WTC11 (cell line): ENCODE data around the gene TLE5. TPM values are rescaled to one million over a fixed set of nuclear protein-coding genes. Genes with fewer than 3 reads are reported as not detected.
A peak's percentile ranks its signal among the peaks of the same experiment; 100 is the strongest.

Experiments
- ATAC-seq: fragments of 200-7000 bp; cut with Tn5 transposase; 2 replicates; pipeline ENCODE4 v1.10.0; 2021; ENCODE audit warnings: mild to moderate bottlenecking, moderate library complexity
- CTCF ChIA-PET: fragments of 300-600 bp; sonication (Branson Sonifier 250); formaldehyde crosslinking; loops from one replicate; lab custom pipeline; 2021; ENCODE audit warnings: antibody characterized with exemption; lab: Charles Lee
- POLR2A ChIA-PET: fragments of 350-600 bp; sonication (Branson Sonifier 250); formaldehyde crosslinking; loops from one replicate; lab custom pipeline; 2021; ENCODE audit warnings: antibody characterized with exemption; lab: Charles Lee
- DNase-seq: peaks from one replicate; pipeline ENCODE4 v3.0.0; 2021; ENCODE audit warnings: low spot score
- H3K27ac Mint-ChIP-seq: 2 replicates; pipeline ENCODE4 v1.8.0; 2021; ENCODE audit warnings: mixed read lengths
- H3K27me3 Mint-ChIP-seq: 2 replicates; pipeline ENCODE4 v1.8.0; 2021; ENCODE audit warnings: low read depth, mild to moderate bottlenecking, moderate library complexity, mixed read lengths
- H3K36me3 Mint-ChIP-seq: 2 replicates; pipeline ENCODE4 v1.8.0; 2021; ENCODE audit warnings: mixed read lengths
- H3K4me1 Mint-ChIP-seq: 2 replicates; pipeline ENCODE4 v1.8.0; 2022; ENCODE audit warnings: mixed read lengths
- H3K4me3 Mint-ChIP-seq: 2 replicates; pipeline ENCODE4 v1.8.0; 2021; ENCODE audit warnings: mild to moderate bottlenecking, moderate library complexity, mixed read lengths
- H3K9me3 Mint-ChIP-seq: 2 replicates; pipeline ENCODE4 v1.8.0; 2021; ENCODE audit warnings: mixed read lengths
- ARID4B ChIP-seq: sonication (generic); formaldehyde crosslinking; IDR thresholded peaks from 2 replicates; pipeline ENCODE4 v1.8.0; 2023; ENCODE audit warnings: missing genetic modification reagents, mild to moderate bottlenecking, borderline replicate concordance
- FOXJ3 ChIP-seq: sonication (generic); formaldehyde crosslinking; IDR thresholded peaks from 2 replicates; pipeline ENCODE4 v1.9.0; 2021; ENCODE audit warnings: missing genetic modification reagents, mild to moderate bottlenecking, borderline replicate concordance
- GTF2I ChIP-seq: fragments of 250-450 bp; sonication (Bioruptor Pico); conservative IDR thresholded peaks from 2 replicates; pipeline ENCODE4 v1.4.0; 2021; ENCODE audit warnings: mild to moderate bottlenecking
- NR1H2 ChIP-seq: sonication (generic); formaldehyde crosslinking; IDR thresholded peaks from 2 replicates; pipeline ENCODE4 v1.9.0; 2021; ENCODE audit warnings: mild to moderate bottlenecking, moderate library complexity, missing genetic modification reagents
- PRRX2 ChIP-seq: fragments of 250-450 bp; sonication (Bioruptor Pico); IDR thresholded peaks from 2 replicates; pipeline ENCODE4 v1.8.0; 2021; ENCODE audit warnings: mild to moderate bottlenecking
- STAT6 ChIP-seq: sonication (generic); formaldehyde crosslinking; conservative IDR thresholded peaks from 2 replicates; pipeline ENCODE4 v1.8.1; 2023; ENCODE audit warnings: mild to moderate bottlenecking, low read depth, missing genetic modification reagents, moderate library complexity
- ZNF416 ChIP-seq: fragments of 250-450 bp; sonication (Bioruptor Pico); IDR thresholded peaks from 2 replicates; pipeline ENCODE4 v1.9.0; 2021; ENCODE audit warnings: mild to moderate bottlenecking, inconsistent platforms
- ZNF671 ChIP-seq: fragments of 250-450 bp; sonication (Bioruptor Pico); IDR thresholded peaks from 2 replicates; pipeline ENCODE4 v1.8.0; 2021; ENCODE audit warnings: mild to moderate bottlenecking
- ZSCAN18 ChIP-seq: fragments of 250-450 bp; sonication (Bioruptor Pico); IDR thresholded peaks from 2 replicates; pipeline ENCODE4 v2.1.2; 2022; ENCODE audit warnings: mild to moderate bottlenecking, moderate library complexity
- total RNA-seq: library from RNA; stranded (reverse); gene quantifications from 3 replicates; pipeline ENCODE4 v1.2.3, GENCODE V29; 2021
- TF ChIP-seq, protein P1 (sequence below): sonication (generic); formaldehyde crosslinking; conservative IDR thresholded peaks from 2 replicates; pipeline ENCODE4 v1.8.1; 2022; ENCODE audit warnings: mild to moderate bottlenecking, missing genetic modification reagents
- TF ChIP-seq, protein P2 (sequence below): sonication (generic); formaldehyde crosslinking; IDR thresholded peaks from 2 replicates; pipeline ENCODE4 v1.8.1; 2022; ENCODE audit warnings: missing genetic modification reagents, borderline replicate concordance
- TF ChIP-seq, protein P3 (sequence below): sonication (generic); formaldehyde crosslinking; IDR thresholded peaks from 2 replicates; pipeline ENCODE4 v1.8.1; 2023; ENCODE audit warnings: mild to moderate bottlenecking, missing genetic modification reagents
- TF ChIP-seq, protein P4 (sequence below): sonication (generic); formaldehyde crosslinking; IDR thresholded peaks from 2 replicates; pipeline ENCODE4 v1.8.0; 2022; ENCODE audit warnings: mild to moderate bottlenecking, missing genetic modification reagents
- TF ChIP-seq, protein P5 (sequence below): fragments of 200-600 bp; IDR thresholded peaks from 2 replicates; pipeline ENCODE4 v1.8.0; 2022; ENCODE audit warnings: antibody characterized with exemption
- TF ChIP-seq, protein P6 (sequence below): sonication (generic); formaldehyde crosslinking; IDR thresholded peaks from 2 replicates; pipeline ENCODE4 v1.8.1; 2023; ENCODE audit warnings: mild to moderate bottlenecking, missing genetic modification reagents, borderline replicate concordance

Gene TLE5
- total RNA-seq, 1 experiment from 2014 or later = 246 TPM

DNA sequence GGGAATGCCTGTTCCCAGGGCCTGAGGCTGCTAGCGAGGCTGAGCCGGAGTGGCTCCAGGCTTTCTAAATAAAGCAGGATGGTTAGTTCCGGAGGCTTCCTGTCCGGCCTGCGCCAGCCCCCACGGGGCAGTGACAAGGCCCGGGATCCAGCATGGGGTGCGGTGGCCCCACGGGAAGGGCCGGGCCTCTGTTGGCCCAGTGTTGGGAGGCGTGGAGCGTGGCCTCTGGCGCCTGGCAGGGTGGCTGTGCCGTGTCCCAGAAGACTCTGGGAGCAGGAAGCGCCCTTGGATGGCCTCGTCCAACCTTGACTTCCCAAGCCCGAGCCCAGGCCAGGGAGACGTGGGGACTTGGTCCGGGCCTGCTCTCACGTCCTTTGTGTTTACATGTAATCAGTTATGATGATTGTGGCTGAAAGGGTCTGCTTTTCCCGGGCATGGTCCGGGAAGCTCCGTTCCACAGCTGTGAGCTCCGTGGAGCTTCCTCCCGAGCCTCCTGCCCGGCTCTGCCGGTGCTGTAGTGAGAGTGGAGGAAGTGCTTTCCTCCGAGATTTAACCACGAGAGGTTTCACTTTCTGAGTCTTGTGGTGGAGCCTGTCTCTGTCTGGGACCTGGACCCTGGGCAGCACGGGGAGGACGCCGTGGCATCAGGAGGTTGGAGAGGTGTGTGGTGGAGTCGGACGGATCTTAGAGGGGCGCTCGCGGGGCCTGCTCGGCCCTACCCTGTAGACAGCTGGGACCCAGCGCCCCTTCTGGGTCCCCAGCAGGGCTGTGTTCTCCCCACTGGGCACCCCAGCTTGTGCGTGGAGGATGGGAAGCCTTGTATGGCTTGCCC is 36.4 kb upstream of the TLE5 start:
- Mint-ChIP-seq H3K4me3 (no peak overlapping the region), H3K9me3 (no peaks in the 10 kb centered on the region), H3K36me3 (no peaks in the 10 kb centered on the region), H3K27me3 (no peaks in the 10 kb centered on the region), H3K27ac (peak overlapping the region; percentile 69), H3K4me1 (peaks cover 15% of the 10 kb centered on the region)
- ATAC-seq (no peak), DNase-seq (no peak)
- CTCF ChIA-PET = interaction anchor here (0.5 to 1.3 kb wide), 3 partner anchors 10 to 138 kb away, joined by 4 to 5 read pairs (median 4); no protein-coding TSS in a partner anchor
- POLR2A ChIA-PET = no interaction called here
- TF ChIP-seq, protein P1, sequence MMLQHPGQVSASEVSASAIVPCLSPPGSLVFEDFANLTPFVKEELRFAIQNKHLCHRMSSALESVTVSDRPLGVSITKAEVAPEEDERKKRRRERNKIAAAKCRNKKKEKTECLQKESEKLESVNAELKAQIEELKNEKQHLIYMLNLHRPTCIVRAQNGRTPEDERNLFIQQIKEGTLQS (CRISPR knock-in tag) = no peak
- no peak for TF ChIP-seq PRRX2
- no peak for TF ChIP-seq ZSCAN18
- TF ChIP-seq, protein P2, sequence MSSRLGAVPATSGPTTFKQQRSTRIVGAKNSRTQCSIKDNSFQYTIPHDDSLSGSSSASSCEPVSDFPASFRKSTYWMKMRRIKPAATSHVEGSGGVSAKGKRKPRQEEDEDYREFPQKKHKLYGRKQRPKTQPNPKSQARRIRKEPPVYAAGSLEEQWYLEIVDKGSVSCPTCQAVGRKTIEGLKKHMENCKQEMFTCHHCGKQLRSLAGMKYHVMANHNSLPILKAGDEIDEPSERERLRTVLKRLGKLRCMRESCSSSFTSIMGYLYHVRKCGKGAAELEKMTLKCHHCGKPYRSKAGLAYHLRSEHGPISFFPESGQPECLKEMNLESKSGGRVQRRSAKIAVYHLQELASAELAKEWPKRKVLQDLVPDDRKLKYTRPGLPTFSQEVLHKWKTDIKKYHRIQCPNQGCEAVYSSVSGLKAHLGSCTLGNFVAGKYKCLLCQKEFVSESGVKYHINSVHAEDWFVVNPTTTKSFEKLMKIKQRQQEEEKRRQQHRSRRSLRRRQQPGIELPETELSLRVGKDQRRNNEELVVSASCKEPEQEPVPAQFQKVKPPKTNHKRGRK = no peak
- TF ChIP-seq ZNF671 (CRISPR knock-in tag) = no peak
- TF ChIP-seq GTF2I (CRISPR knock-in tag) = no peak
- TF ChIP-seq, protein P3, sequence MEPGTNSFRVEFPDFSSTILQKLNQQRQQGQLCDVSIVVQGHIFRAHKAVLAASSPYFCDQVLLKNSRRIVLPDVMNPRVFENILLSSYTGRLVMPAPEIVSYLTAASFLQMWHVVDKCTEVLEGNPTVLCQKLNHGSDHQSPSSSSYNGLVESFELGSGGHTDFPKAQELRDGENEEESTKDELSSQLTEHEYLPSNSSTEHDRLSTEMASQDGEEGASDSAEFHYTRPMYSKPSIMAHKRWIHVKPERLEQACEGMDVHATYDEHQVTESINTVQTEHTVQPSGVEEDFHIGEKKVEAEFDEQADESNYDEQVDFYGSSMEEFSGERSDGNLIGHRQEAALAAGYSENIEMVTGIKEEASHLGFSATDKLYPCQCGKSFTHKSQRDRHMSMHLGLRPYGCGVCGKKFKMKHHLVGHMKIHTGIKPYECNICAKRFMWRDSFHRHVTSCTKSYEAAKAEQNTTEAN (CRISPR knock-in tag) = no peak
- TF ChIP-seq, protein P4, sequence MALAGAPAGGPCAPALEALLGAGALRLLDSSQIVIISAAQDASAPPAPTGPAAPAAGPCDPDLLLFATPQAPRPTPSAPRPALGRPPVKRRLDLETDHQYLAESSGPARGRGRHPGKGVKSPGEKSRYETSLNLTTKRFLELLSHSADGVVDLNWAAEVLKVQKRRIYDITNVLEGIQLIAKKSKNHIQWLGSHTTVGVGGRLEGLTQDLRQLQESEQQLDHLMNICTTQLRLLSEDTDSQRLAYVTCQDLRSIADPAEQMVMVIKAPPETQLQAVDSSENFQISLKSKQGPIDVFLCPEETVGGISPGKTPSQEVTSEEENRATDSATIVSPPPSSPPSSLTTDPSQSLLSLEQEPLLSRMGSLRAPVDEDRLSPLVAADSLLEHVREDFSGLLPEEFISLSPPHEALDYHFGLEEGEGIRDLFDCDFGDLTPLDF (CRISPR knock-in tag) = no peak
- no peak for TF ChIP-seq STAT6 (CRISPR knock-in tag)
- TF ChIP-seq, protein P5, sequence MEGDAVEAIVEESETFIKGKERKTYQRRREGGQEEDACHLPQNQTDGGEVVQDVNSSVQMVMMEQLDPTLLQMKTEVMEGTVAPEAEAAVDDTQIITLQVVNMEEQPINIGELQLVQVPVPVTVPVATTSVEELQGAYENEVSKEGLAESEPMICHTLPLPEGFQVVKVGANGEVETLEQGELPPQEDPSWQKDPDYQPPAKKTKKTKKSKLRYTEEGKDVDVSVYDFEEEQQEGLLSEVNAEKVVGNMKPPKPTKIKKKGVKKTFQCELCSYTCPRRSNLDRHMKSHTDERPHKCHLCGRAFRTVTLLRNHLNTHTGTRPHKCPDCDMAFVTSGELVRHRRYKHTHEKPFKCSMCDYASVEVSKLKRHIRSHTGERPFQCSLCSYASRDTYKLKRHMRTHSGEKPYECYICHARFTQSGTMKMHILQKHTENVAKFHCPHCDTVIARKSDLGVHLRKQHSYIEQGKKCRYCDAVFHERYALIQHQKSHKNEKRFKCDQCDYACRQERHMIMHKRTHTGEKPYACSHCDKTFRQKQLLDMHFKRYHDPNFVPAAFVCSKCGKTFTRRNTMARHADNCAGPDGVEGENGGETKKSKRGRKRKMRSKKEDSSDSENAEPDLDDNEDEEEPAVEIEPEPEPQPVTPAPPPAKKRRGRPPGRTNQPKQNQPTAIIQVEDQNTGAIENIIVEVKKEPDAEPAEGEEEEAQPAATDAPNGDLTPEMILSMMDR = no peak
- TF ChIP-seq ZNF416 (CRISPR knock-in tag) = no peak
- no peak for TF ChIP-seq FOXJ3 (CRISPR knock-in tag)
- TF ChIP-seq, protein P6, sequence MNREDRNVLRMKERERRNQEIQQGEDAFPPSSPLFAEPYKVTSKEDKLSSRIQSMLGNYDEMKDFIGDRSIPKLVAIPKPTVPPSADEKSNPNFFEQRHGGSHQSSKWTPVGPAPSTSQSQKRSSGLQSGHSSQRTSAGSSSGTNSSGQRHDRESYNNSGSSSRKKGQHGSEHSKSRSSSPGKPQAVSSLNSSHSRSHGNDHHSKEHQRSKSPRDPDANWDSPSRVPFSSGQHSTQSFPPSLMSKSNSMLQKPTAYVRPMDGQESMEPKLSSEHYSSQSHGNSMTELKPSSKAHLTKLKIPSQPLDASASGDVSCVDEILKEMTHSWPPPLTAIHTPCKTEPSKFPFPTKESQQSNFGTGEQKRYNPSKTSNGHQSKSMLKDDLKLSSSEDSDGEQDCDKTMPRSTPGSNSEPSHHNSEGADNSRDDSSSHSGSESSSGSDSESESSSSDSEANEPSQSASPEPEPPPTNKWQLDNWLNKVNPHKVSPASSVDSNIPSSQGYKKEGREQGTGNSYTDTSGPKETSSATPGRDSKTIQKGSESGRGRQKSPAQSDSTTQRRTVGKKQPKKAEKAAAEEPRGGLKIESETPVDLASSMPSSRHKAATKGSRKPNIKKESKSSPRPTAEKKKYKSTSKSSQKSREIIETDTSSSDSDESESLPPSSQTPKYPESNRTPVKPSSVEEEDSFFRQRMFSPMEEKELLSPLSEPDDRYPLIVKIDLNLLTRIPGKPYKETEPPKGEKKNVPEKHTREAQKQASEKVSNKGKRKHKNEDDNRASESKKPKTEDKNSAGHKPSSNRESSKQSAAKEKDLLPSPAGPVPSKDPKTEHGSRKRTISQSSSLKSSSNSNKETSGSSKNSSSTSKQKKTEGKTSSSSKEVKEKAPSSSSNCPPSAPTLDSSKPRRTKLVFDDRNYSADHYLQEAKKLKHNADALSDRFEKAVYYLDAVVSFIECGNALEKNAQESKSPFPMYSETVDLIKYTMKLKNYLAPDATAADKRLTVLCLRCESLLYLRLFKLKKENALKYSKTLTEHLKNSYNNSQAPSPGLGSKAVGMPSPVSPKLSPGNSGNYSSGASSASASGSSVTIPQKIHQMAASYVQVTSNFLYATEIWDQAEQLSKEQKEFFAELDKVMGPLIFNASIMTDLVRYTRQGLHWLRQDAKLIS (CRISPR knock-in tag) = no peak
- TF ChIP-seq ARID4B (CRISPR knock-in tag) = no peak
- TF ChIP-seq NR1H2 (CRISPR knock-in tag) = no peak
